ENCODE measurements around the gene BPIFB3.

DNA sequence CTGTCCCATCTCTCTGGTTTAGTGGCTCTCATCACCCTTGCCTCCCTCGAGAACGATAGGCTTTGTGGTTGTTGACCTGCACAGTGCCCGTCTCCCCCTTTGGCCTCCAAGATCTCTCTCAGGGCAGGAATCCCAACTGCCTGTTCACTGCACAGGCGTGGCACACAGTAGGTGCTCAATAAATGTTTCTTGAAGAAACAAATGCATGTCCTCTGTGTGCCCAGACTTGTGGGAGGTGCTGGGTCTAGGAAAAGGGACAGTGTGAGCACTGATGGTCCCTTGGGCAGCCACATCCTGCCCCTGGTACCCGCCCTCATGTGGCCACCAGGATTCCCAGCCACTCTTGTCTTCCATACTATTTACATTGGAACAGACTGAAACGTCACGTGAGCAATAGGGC, 24.8 kb upstream of the BPIFB3 start:
- TF ChIP-seq CTCF (IDR thresholded peaks at IDR 0.05) (no peak), POLR2A (IDR thresholded peaks at IDR 0.05) (no peak)
